Endodermal cell (in vitro differentiated cells): ENCODE measurements around the gene BRD2. TPM values are rescaled to one million over a fixed set of nuclear protein-coding genes. Genes with fewer than 3 reads are reported as not detected.

Source experiments
- DNase-seq: peaks from one replicate; pipeline ENCODE4 v3.0.0-alpha.2; 2017
- H3K27ac ChIP-seq: 2 replicates; pipeline ENCODE4 v1.5.1; 2013; ENCODE audit warnings: mild to moderate bottlenecking, low read depth, low read length, moderate library complexity
- H3K27me3 ChIP-seq: 2 replicates; pipeline ENCODE4 v1.6.1; 2013; ENCODE audit warnings: mild to moderate bottlenecking, low read length, moderate library complexity; ENCODE audit not compliant: insufficient read depth, control insufficient read depth, poor library complexity, severe bottlenecking
- H3K36me3 ChIP-seq: 2 replicates; pipeline ENCODE4 v1.7.0; 2013; ENCODE audit warnings: mild to moderate bottlenecking, low read length, moderate library complexity; ENCODE audit not compliant: control insufficient read depth, insufficient read depth
- H3K4me1 ChIP-seq: one replicate; pipeline ENCODE4 v1.7.0; 2013; ENCODE audit warnings: low read length; ENCODE audit not compliant: control insufficient read depth, insufficient read depth
- H3K4me3 ChIP-seq: 2 replicates; pipeline ENCODE4 v1.5.1; 2013; ENCODE audit warnings: mild to moderate bottlenecking, low read length, moderate library complexity
- H3K9ac ChIP-seq: 2 replicates; pipeline ENCODE4 v1.6.1; 2013; ENCODE audit warnings: mild to moderate bottlenecking, low read length, moderate library complexity; ENCODE audit not compliant: poor library complexity, severe bottlenecking; ENCODE audit errors: extremely low read depth
- H3K9me3 ChIP-seq: 2 replicates; pipeline ENCODE4 v1.6.1; 2013; ENCODE audit warnings: mild to moderate bottlenecking, low read length, moderate library complexity; ENCODE audit not compliant: control insufficient read depth
- H3K27ac Mint-ChIP-seq: 2 replicates; pipeline ENCODE4 v1.8.0; 2020; ENCODE audit warnings: mixed read lengths
- H3K27me3 Mint-ChIP-seq: 2 replicates; pipeline ENCODE4 v1.8.0; 2021; ENCODE audit warnings: mild to moderate bottlenecking, mixed read lengths; ENCODE audit not compliant: insufficient read depth
- H3K36me3 Mint-ChIP-seq: 2 replicates; pipeline ENCODE4 v1.8.0; 2020; ENCODE audit warnings: low read depth, mixed read lengths
- H3K4me1 Mint-ChIP-seq: 2 replicates; pipeline ENCODE4 v1.8.0; 2020; ENCODE audit warnings: mixed read lengths
- H3K4me3 Mint-ChIP-seq: 2 replicates; pipeline ENCODE4 v1.8.0; 2020; ENCODE audit warnings: mild to moderate bottlenecking, moderate library complexity, mixed read lengths
- H3K9me3 Mint-ChIP-seq: 2 replicates; pipeline ENCODE4 v1.8.0; 2020; ENCODE audit warnings: mild to moderate bottlenecking, mixed read lengths
- CTCF ChIP-seq: fragments of 200-600 bp; sonication (generic); conservative IDR thresholded peaks from 2 replicates; pipeline ENCODE4 v1.5.0; 2021; ENCODE audit warnings: antibody characterized with exemption, mild to moderate bottlenecking
- WGBS, 2 experiments: methylation state at CpG; one replicate each; pipeline versions ENCODE4 v1.1.5 to v1.1.7; 2013; ENCODE audit warnings: missing lambda C conversion rate in 2 of 2, mixed read lengths in 1 of 2; ENCODE audit not compliant: insufficient coverage in 1 of 2, insufficient read length in 1 of 2; 5-methylcytosine and 5-hydroxymethylcytosine counted together
- total RNA-seq, 2 donors: library from RNA; stranded (reverse); fragmentation: NEBNext Ultra II Directional in 1 of 2; extraction: Animal tissue kit (Norgen Biotek cat#: 25700) in 1 of 2; gene quantifications; 2 replicates in 1 of 2; 3 replicates in 1 of 2; pipeline ENCODE4 v1.2.1, GENCODE V29; 2021

The BRD2 gene
- total RNA-seq, 2 donors from 2014 or later = 209 to 233 TPM

DNA sequence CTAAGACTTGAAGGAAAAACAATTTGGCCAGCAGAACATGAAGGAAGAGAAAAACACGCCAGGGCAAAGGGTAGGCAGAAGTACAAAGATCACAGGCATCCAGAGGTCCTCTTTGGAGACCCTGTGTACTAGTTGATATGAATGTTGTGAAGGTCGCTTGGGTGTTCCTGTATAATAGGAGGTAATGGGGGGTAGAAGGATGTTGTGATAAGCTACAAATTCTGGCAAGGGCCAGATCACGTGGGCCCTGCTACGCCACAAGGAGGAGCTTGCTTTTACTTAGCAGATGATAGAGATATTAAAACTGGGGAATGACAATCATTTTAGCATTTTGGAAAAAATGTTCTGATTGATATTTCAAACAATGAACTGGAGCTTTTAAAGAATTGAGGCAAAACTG lies 14.6 kb upstream of the BRD2 start:
- no peak overlapping the region for H3K9ac ChIP-seq
- Mint-ChIP-seq H3K36me3 (no peaks in the 10 kb centered on the region), H3K4me1 (no peaks in the 10 kb centered on the region), H3K4me3 (no peak overlapping the region), H3K9me3 (no peaks in the 10 kb centered on the region), H3K27me3 (peaks cover 2% of the 10 kb centered on the region), H3K27ac (no peak overlapping the region)
- no peaks in the 10 kb centered on the region for H3K27me3 ChIP-seq
- H3K9me3 ChIP-seq = no peaks in the 10 kb centered on the region
- no peaks in the 10 kb centered on the region for H3K36me3 ChIP-seq
- no peaks in the 10 kb centered on the region for H3K4me1 ChIP-seq
- DNase-seq = no peak
- TF ChIP-seq CTCF = no peak
- 84 to 96% methylated on average over 4 of the region's 4 CpGs for WGBS, 2 experiments
- no peak overlapping the region for H3K27ac ChIP-seq
- H3K4me3 ChIP-seq = no peak overlapping the region

- H3K9me3 ChIP-seq = no peaks in the 10 kb centered on the region
- WGBS, 2 experiments = 88% methylated on average over 4 of the region's 4 CpGs
- H3K36me3 ChIP-seq = no peaks in the 10 kb centered on the region
- H3K36me3 Mint-ChIP-seq = no peaks in the 10 kb centered on the region
- H3K4me3 ChIP-seq = no peak overlapping the region
- no peak overlapping the region for H3K9ac ChIP-seq
- H3K27me3 Mint-ChIP-seq = peaks cover 2% of the 10 kb centered on the region
- DNase-seq = no peak
- TF ChIP-seq CTCF = no peak
- H3K27ac Mint-ChIP-seq = no peak overlapping the region
- H3K9me3 Mint-ChIP-seq = no peaks in the 10 kb centered on the region
- no peaks in the 10 kb centered on the region for H3K4me1 Mint-ChIP-seq
- no peak overlapping the region for H3K4me3 Mint-ChIP-seq
- no peak overlapping the region for H3K27ac ChIP-seq
- H3K27me3 ChIP-seq = no peaks in the 10 kb centered on the region
- H3K4me1 ChIP-seq = no peaks in the 10 kb centered on the region
Observed at GRCh38 chr6:32954267-32954666, 14.1 kb upstream of the BRD2 start.

DNA sequence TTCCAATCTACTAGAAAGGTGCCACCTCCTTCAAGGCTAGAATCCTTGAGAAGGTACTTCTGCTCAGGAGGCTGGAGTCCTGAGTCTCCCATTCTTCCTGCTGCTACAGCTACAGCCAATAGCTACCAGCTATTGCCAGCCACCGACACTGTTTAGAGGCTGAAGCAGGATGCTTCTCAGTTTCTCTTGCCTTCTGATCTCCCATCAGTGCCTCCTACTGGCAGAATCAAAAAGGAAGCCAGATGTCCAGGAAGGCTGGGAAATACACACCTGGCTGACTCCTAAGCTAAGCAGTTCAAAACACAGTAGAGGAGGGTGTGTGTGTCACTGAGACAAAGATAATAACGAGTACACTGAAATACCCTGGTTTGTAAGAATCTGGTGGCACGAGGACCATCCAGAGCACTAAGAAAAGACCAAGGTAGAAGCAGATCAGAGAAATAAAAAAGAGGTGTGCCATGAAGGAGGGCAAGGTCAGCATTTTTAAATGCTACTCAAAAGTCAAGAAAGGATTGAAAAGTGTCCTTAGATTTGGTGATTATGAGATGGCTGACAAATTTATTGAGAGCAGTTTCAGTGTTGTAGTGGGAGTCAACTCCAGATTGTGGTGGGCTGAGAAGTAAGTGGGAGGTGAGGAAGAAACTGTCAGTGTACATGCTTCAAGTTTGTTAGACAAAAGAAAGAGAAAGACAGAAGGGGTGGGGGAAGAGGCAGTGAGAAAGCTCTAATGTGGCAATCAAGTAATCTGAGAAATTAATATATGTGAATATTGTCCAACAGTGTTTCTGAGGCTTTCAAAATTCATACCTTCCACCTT lies 13.2 kb upstream of the BRD2 start:
- H3K9me3 Mint-ChIP-seq = no peaks in the 10 kb centered on the region
- no peaks in the 10 kb centered on the region for H3K27me3 ChIP-seq
- peak; percentile 75 for TF ChIP-seq CTCF
- H3K4me1 Mint-ChIP-seq = no peaks in the 10 kb centered on the region
- no peak overlapping the region for H3K9ac ChIP-seq
- no peak overlapping the region for H3K4me3 Mint-ChIP-seq
- no peaks in the 10 kb centered on the region for H3K36me3 Mint-ChIP-seq
- H3K36me3 ChIP-seq = no peaks in the 10 kb centered on the region
- 43 to 50% methylated on average over 3 of the region's 3 CpGs for WGBS, 2 experiments
- no peaks in the 10 kb centered on the region for H3K4me1 ChIP-seq
- H3K9me3 ChIP-seq = no peaks in the 10 kb centered on the region
- H3K27ac Mint-ChIP-seq = no peak overlapping the region
- no peak overlapping the region for H3K4me3 ChIP-seq
- H3K27me3 Mint-ChIP-seq = peaks cover 2% of the 10 kb centered on the region
- DNase-seq = peak; percentile 89
- no peak overlapping the region for H3K27ac ChIP-seq
